Panc1 (cell line): ENCODE results near the gene LGI4. TPM values are rescaled to one million over a fixed set of nuclear protein-coding genes. Genes with fewer than 3 reads are reported as not detected.
"Not testable (repeated sequence)": the region's sequence is repeated elsewhere in the genome, so short reads cannot be mapped to it uniquely, and the experiment has no call there.

Experiments
- ATAC-seq: fragments of 200-7000 bp; cut with Tn5 transposase; 2 replicates; pipeline ENCODE4 v1.9.1; 2020; ENCODE audit warnings: mild to moderate bottlenecking, moderate library complexity
- BruUV-seq: library from RNA; stranded (reverse); fragments of 400-500 nt; replicated peaks from 2 replicates; lab custom pipeline; 2021; lab: Mats Ljungman, UMichigan
- CTCF ChIA-PET: fragments of 300-600 bp; sonication (Branson Sonifier 250); formaldehyde crosslinking; loops from one replicate; lab custom pipeline; 2022; ENCODE audit warnings: antibody characterized with exemption; lab: Charles Lee
- POLR2A ChIA-PET: fragments of 300-600 bp; sonication (Branson Sonifier 250); formaldehyde crosslinking; loops from one replicate; lab custom pipeline; 2022; ENCODE audit warnings: antibody characterized with exemption; lab: Charles Lee
- DNase-seq: peaks from one replicate; pipeline ENCODE4 v3.0.0-alpha.2; 2010; ENCODE audit warnings: low read depth, low spot score
- H3K27ac ChIP-seq: 2 replicates; pipeline ENCODE4 v1.5.1; 2011; ENCODE audit warnings: mild to moderate bottlenecking, low read length, inconsistent platforms
- H3K27me3 ChIP-seq: fragments of 200-500 bp; sonication (Bioruptor generic); 2 replicates; pipeline ENCODE4 v1.6.0; 2014; ENCODE audit warnings: low read length, inconsistent platforms; ENCODE audit not compliant: control insufficient read depth, insufficient read depth
- H3K36me3 ChIP-seq: fragments of 200-500 bp; sonication (Bioruptor generic); 2 replicates; pipeline ENCODE4 v1.5.1; 2014; ENCODE audit warnings: inconsistent platforms, mild to moderate bottlenecking, low read length, moderate library complexity; ENCODE audit not compliant: control insufficient read depth, insufficient read depth
- H3K4me1 ChIP-seq: 2 replicates; pipeline ENCODE4 v1.5.1; 2011; ENCODE audit warnings: inconsistent platforms, mild to moderate bottlenecking, low read length, moderate library complexity; ENCODE audit not compliant: control insufficient read depth, insufficient read depth
- H3K4me3 ChIP-seq, 2 experiments: 2 replicates each; pipeline ENCODE4 v1.5.1; 2011 to 2012; ENCODE audit warnings: low read depth in 2 of 2, low read length in 2 of 2, mild to moderate bottlenecking in 2 of 2, inconsistent platforms in 1 of 2, moderate library complexity in 1 of 2
- H3K9me3 ChIP-seq: fragments of 200-500 bp; sonication (Bioruptor generic); 2 replicates; pipeline ENCODE4 v1.5.1; 2014; ENCODE audit warnings: low read depth, mild to moderate bottlenecking, inconsistent platforms, low read length, moderate library complexity; ENCODE audit not compliant: control insufficient read depth, insufficient read depth
- POLR2AphosphoS5 ChIP-seq: IDR thresholded peaks from 2 replicates; pipeline ENCODE4 v1.6.1; 2012; ENCODE audit warnings: mild to moderate bottlenecking, low read depth, low read length, moderate library complexity
- SIN3A ChIP-seq: IDR thresholded peaks from 2 replicates; pipeline ENCODE4 v1.6.1; 2012; ENCODE audit warnings: low read depth, mild to moderate bottlenecking, low read length, moderate library complexity, borderline replicate concordance; ENCODE audit not compliant: insufficient read depth
- TCF7L2 ChIP-seq: IDR thresholded peaks from 2 replicates; pipeline ENCODE4 v1.6.1; 2011; ENCODE audit warnings: mild to moderate bottlenecking, low read depth, low read length, inconsistent platforms
- in situ Hi-C: cut with HindIII; loops from 2 replicates; pipeline ENCODE4 v1.10.0; 2016; ENCODE audit warnings: low sequenced_read_pairs, low pct_unique_long_range_greater_than_20kb
- intact Hi-C: fragments of 100-400 bp; cut with micrococcal nuclease; formaldehyde crosslinking; loops from one replicate; pipeline ENCODE4 v1.10.0; 2022; ENCODE audit not compliant: unreplicated experiment
- total RNA-seq: library from RNA; stranded (reverse); gene quantifications from one replicate; pipeline ENCODE4 v1.2.1, GENCODE V29; 2021; ENCODE audit not compliant: unreplicated experiment
- TF ChIP-seq, protein P1 (sequence below): fragments of 450-650 bp; IDR thresholded peaks from 2 replicates; pipeline ENCODE4 v1.5.1; 2017; ENCODE audit warnings: mild to moderate bottlenecking
- TF ChIP-seq, protein P2 (sequence below), 2 experiments: IDR thresholded peaks; 2 replicates each; pipeline ENCODE4 v1.6.1; 2011 to 2012; ENCODE audit warnings: low read depth in 2 of 2, control low read depth in 1 of 2, low read length in 1 of 2, mild to moderate bottlenecking in 1 of 2, moderate library complexity in 1 of 2; ENCODE audit not compliant: insufficient read depth in 1 of 2

Gene LGI4
- total RNA-seq, 1 experiment from 2014 or later = 0.18 TPM

DNA sequence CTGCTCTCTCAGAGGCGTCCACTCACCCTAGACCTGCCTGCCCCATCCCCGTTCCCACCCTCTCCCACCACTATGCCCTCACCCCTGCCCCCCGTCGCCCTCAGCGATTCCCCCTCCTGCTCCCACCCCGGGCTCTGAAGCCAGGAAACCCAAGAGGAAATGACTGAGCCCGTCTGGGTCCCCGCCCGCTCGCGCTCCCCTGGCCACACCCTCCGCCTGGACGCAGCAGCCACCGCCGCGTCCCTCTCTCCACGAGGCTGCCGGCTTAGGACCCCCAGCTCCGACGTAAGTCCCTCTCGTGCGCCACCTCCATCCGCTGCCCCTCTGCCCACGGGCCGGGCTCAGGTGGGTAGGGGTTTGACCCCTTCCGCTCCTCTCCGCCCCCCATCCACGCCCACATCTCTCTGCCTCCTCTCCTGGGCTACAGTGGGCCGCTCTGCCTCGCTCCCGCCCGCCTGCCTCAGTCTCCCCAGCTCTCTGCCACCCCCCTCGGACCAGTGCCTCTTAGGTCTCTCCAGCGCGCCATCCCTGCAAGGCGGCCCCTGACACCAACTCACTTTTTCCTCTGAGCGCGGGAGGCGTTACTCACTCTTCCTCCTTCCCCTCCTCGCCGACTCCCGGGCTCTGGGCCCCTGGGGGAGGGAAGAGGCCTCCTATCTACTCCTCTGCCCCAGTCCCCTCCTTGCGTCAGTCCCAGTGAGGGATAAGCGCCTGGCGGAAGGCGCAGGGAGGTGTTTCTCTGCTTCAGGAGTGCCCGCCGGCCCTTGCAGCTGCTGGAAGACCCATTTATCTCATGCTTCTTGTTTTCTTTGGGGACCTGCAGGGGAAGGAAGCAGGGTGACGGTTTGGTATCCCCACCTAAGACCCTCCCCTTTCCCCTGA, 19.9 kb upstream of the LGI4 start, which contains the start of gene FXYD5:
Gene FXYD5, plus strand, starts transcription at position 211 of the 882 bp plus-strand sequence. CDS start 816 bp downstream, outside the sequence.
- DNase-seq (no peak), ATAC-seq (peak; percentile 87)
- intact Hi-C loops (no loop called here), in situ Hi-C loops (no loop called here)
- H3K27me3 ChIP-seq = no peaks in the 10 kb centered on the region
- no peaks in the 10 kb centered on the region for H3K9me3 ChIP-seq
- peaks cover 3% of the 10 kb centered on the region; the same call in 1 of the 2 replicates for H3K36me3 ChIP-seq
- peak within 1 kb of the TSS; percentile 72 for H3K27ac ChIP-seq
- CTCF ChIA-PET = interaction anchor here (0.6 to 1.6 kb wide), 6 partner anchors 14 to 619 kb away, joined by 5 to 10 read pairs (median 8); no protein-coding TSS in a partner anchor
- H3K4me3 ChIP-seq = peak within 1 kb of the TSS; percentile 71 to 83
- TF ChIP-seq, protein P1, sequence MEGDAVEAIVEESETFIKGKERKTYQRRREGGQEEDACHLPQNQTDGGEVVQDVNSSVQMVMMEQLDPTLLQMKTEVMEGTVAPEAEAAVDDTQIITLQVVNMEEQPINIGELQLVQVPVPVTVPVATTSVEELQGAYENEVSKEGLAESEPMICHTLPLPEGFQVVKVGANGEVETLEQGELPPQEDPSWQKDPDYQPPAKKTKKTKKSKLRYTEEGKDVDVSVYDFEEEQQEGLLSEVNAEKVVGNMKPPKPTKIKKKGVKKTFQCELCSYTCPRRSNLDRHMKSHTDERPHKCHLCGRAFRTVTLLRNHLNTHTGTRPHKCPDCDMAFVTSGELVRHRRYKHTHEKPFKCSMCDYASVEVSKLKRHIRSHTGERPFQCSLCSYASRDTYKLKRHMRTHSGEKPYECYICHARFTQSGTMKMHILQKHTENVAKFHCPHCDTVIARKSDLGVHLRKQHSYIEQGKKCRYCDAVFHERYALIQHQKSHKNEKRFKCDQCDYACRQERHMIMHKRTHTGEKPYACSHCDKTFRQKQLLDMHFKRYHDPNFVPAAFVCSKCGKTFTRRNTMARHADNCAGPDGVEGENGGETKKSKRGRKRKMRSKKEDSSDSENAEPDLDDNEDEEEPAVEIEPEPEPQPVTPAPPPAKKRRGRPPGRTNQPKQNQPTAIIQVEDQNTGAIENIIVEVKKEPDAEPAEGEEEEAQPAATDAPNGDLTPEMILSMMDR = no peak
- TF ChIP-seq TCF7L2 (no peak), POLR2AphosphoS5 (no peak; the same call in 1 of the 2 replicates), SIN3A (0 out of 2 replicates have a peak, but pooled peaks have one; percentile 17)
- TF ChIP-seq, protein P2, sequence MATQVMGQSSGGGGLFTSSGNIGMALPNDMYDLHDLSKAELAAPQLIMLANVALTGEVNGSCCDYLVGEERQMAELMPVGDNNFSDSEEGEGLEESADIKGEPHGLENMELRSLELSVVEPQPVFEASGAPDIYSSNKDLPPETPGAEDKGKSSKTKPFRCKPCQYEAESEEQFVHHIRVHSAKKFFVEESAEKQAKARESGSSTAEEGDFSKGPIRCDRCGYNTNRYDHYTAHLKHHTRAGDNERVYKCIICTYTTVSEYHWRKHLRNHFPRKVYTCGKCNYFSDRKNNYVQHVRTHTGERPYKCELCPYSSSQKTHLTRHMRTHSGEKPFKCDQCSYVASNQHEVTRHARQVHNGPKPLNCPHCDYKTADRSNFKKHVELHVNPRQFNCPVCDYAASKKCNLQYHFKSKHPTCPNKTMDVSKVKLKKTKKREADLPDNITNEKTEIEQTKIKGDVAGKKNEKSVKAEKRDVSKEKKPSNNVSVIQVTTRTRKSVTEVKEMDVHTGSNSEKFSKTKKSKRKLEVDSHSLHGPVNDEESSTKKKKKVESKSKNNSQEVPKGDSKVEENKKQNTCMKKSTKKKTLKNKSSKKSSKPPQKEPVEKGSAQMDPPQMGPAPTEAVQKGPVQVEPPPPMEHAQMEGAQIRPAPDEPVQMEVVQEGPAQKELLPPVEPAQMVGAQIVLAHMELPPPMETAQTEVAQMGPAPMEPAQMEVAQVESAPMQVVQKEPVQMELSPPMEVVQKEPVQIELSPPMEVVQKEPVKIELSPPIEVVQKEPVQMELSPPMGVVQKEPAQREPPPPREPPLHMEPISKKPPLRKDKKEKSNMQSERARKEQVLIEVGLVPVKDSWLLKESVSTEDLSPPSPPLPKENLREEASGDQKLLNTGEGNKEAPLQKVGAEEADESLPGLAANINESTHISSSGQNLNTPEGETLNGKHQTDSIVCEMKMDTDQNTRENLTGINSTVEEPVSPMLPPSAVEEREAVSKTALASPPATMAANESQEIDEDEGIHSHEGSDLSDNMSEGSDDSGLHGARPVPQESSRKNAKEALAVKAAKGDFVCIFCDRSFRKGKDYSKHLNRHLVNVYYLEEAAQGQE (IDR thresholded peaks at IDR 0.05; ENCODE audit: insufficient read depth in 1 of 2, low read depth in 2 of 2, low read length in 1 of 2) = no peak
- POLR2A ChIA-PET = no interaction called here
- H3K4me1 ChIP-seq = peaks cover 10% of the 10 kb centered on the region
- no TSS peak for BruUV-seq

DNA sequence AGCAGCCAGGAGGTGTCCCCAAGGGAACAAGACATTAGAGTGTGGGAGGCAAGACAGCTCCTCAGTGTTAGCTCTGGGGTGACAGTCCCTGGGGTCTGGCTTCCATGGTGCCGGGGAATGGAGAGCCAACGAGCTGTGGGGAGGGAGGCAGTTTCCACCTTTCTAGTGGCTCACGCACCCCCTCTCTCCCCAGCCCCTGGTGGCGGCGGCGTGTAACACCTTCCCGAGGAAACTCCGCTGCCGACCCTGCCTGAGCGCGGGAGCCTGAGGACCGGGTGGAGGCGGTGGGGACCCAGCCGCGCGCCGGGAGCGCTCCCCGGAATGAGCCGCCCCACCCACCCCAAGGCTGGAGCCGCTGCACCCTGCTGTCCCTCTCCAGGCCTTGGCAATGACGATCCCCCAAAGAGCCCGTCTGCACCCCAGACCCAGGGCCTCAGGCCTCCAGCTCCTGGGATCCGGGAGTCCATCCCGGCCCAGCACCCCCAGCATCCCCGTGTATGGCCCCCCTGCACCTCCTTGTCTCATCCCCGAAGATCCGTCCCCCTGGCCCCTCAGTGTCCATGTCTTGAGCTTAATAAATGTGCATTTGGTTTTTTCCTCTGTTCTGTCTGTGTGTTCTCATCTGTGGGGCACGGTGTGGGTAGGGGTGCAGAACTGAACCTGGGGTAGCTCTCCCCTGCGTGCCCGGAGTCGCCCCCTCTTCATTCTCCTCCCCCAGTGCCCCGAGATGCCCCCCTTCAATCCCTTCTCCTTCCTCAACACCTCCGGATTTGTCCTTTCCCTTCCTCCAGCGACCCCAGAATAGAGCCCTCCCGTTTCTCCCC, 19.1 kb upstream of the LGI4 start:
- H3K4me1 ChIP-seq = peaks cover 10% of the 10 kb centered on the region
- H3K36me3 ChIP-seq = peaks cover 3% of the 10 kb centered on the region; the same call in 1 of the 2 replicates
- H3K4me3 ChIP-seq = peak overlapping the region; percentile 71 to 83
- H3K27ac ChIP-seq = peak overlapping the region; percentile 72
- no peaks in the 10 kb centered on the region for H3K27me3 ChIP-seq
- TF ChIP-seq, protein P1 = peak; percentile 83
- TF ChIP-seq, protein P2 (IDR thresholded peaks at IDR 0.05; ENCODE audit: insufficient read depth in 1 of 2, low read depth in 2 of 2, low read length in 1 of 2) = no peak
- DNase-seq = no peak
- POLR2A ChIA-PET = interaction anchor here (0.5 kb wide), 1 partner anchor 26 kb away, joined by 4 read pairs; no protein-coding TSS in a partner anchor
- in situ Hi-C loops = no loop called here
- CTCF ChIA-PET = interaction anchor here (0.6 to 1.6 kb wide), 7 partner anchors 13 to 620 kb away, joined by 5 to 10 read pairs (median 8); no protein-coding TSS in a partner anchor
- H3K9me3 ChIP-seq = no peaks in the 10 kb centered on the region
- intact Hi-C loops = no loop called here
- peak; percentile 80 for ATAC-seq
- BruUV-seq = no TSS peak

DNA sequence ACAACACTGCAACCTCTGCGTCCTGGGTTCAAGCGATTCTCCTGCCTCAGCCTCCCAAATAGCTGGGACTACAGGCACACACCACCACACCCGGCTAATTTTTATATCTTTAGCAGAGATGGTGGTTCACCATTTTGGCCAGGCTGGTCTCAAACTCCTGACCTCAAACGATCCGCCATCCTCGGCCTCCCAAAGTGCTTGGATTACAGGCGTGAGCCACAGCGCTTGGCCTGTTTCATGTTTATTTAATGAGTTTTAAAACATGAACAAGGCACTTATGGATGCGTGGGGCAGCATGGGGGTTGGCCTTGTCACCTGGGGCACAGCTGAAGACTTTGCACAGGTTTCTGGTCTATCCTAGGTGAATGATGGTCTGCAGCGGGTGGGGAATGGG, 18.3 kb upstream of the LGI4 start:
- BruUV-seq, ATAC-seq, intact Hi-C loops, H3K27me3 ChIP-seq, H3K9me3 ChIP-seq, H3K36me3 ChIP-seq, in situ Hi-C loops, H3K4me3 ChIP-seq, H3K4me1 ChIP-seq, H3K27ac ChIP-seq, DNase-seq: not testable (repeated sequence)
- CTCF ChIA-PET = interaction anchor here (0.6 to 1.6 kb wide), 3 partner anchors 11 to 358 kb away, joined by 7 to 9 read pairs (median 8); no protein-coding TSS in a partner anchor
- POLR2A ChIA-PET = interaction anchor here (0.6 kb wide), 1 partner anchor 1661 kb away, joined by 4 read pairs; no protein-coding TSS in a partner anchor
